Measurements from ENCODE around the gene ATP2B3. TPM values are rescaled to one million over a fixed set of nuclear protein-coding genes. Genes with fewer than 3 reads are reported as not detected.

The ATP2B3 gene
- not detected in 2 replicates for total RNA-seq

GRCh38 chrX:153517423-153517822 lies at the start of gene ATP2B3:
Gene ATP2B3, plus strand, starts transcription at chrX:153517642. Its CDS starts 18,606 bp downstream, at chrX:153536248.

GRCh38 chrX:153470411-153471363 lies 46.8 kb upstream of the ATP2B3 start, which contains the start of gene HAUS7:
Gene HAUS7, minus strand, starts transcription at chrX:153470576. Its CDS starts 19 bp downstream, at chrX:153470557.

GRCh38 chrX:153494541-153495361 lies 22.7 kb upstream of the ATP2B3 start, which contains the start of gene BGN:
Gene BGN, plus strand, starts transcription at chrX:153494980. Its CDS starts 9,652 bp downstream, at chrX:153504632.

GRCh38 chrX:153598541-153599191 lies 81.2 kb downstream of the ATP2B3 start, which contains the start of gene CCNQ:
Gene CCNQ, minus strand, starts transcription at chrX:153599139. Its CDS starts 66 bp downstream, at chrX:153599073.

Other genes with a start within 250 kb of the ATP2B3 start
- not detected in 2 replicates for gene PNMA6F, start 195.9 kb upstream of the ATP2B3 start, total RNA-seq
- 8.9 and 9.1 TPM in 2 replicates for gene ZNF275, start 183.5 kb upstream of the ATP2B3 start, total RNA-seq
- gene PNMA6E, start 116.3 kb upstream of the ATP2B3 start, total RNA-seq, result not detected in 2 replicates
- gene ZFP92, start 106.2 kb upstream of the ATP2B3 start, total RNA-seq, result 0.33 and 0.57 TPM in 2 replicates
- gene TREX2, start 71.6 kb upstream of the ATP2B3 start, total RNA-seq, result 2.0 and 5.9 TPM in 2 replicates
- gene HAUS7, start 47.1 kb upstream of the ATP2B3 start, total RNA-seq, result 17.3 and 23.3 TPM in 2 replicates
- 71.8 and 339 TPM in 2 replicates for gene BGN, start 22.7 kb upstream of the ATP2B3 start, total RNA-seq
- gene CCNQ, start 81.5 kb downstream of the ATP2B3 start, total RNA-seq, result 34.7 and 38.2 TPM in 2 replicates
- 0.19 and 0.33 TPM in 2 replicates for gene DUSP9, start 129.6 kb downstream of the ATP2B3 start, total RNA-seq
- not detected in 2 replicates for gene PNCK, start 156.2 kb downstream of the ATP2B3 start, total RNA-seq
- 12.4 and 24.2 TPM in 2 replicates for gene SLC6A8, start 170.3 kb downstream of the ATP2B3 start, total RNA-seq
- 245 and 312 TPM in 2 replicates for gene BCAP31, start 206.7 kb downstream of the ATP2B3 start, total RNA-seq
- gene ABCD1, start 207.2 kb downstream of the ATP2B3 start, total RNA-seq, result 13.8 and 18.3 TPM in 2 replicates
- gene PLXNB3, start 246.6 kb downstream of the ATP2B3 start, total RNA-seq, result 11.0 and 11.4 TPM in 2 replicates